ENCODE data around the gene NKIRAS2.
"Not testable (repeated sequence)": the region's sequence is repeated elsewhere in the genome, so short reads cannot be mapped to it uniquely, and the experiment has no call there.

NKIRAS2 gene

DNA sequence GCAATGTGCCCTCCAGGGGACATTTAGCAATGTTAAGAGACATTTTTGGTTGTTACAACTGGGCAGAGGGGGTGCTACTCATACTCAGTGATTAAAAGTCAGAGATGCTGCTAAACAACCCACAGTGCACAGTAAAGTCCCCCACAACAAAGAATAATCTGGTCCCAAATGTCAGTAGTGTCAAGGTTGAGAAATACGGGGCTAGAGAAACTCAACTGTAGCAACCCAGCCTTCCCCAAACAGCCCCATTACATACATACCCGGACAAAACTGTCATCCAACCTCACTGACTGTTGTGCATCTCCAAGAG, 23.1 kb upstream of the NKIRAS2 start:
- Histone ChIP-seq H3K9ac (ENCODE audit: low read depth in 1 of 2, low read length in 2 of 2) (no peak overlapping the region), H3K9me3 (ENCODE audit: control insufficient read depth in 2 of 2, low read length in 2 of 2) (no peaks in the 10 kb centered on the region), H3K4me1 (ENCODE audit: control insufficient read depth in 2 of 2, insufficient read depth in 2 of 2, low read length in 2 of 2) (peaks cover 0 to 17% of the 10 kb centered on the region in 2 donors), H3K27me3 (ENCODE audit: control insufficient read depth in 2 of 2, insufficient read depth in 2 of 2, low read length in 2 of 2) (no peaks in the 10 kb centered on the region), H3K27ac (ENCODE audit: low read depth in 2 of 2, low read length in 2 of 2) (no peak overlapping the region), H3K4me3 (ENCODE audit: low read length in 2 of 2) (no peak overlapping the region), H3K36me3 (ENCODE audit: control insufficient read depth in 2 of 2, insufficient read depth in 2 of 2, low read length in 2 of 2) (peaks cover 56 to 59% of the 10 kb centered on the region in 2 donors)

DNA sequence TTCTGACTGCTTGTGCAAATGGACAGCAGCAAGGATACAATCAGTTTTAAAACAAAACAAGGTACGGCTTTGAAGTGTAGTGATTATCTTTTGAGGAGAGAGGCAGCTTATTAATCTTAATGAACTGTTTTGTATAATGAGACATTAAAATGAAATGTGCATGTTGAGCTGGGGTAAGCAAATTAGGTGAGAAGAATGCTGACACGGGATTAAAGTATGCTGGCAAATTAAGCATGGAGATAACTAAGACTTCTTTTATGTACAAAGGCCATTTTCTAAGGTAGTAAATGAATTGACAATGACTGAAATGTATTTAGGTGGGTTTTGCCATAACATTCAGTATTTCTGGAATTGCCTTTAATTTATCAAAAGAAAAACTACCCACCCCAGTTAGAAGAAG, 21.4 kb upstream of the NKIRAS2 start:
- Histone ChIP-seq H3K4me3 (ENCODE audit: low read length in 2 of 2) (no peak overlapping the region), H3K9ac (ENCODE audit: low read depth in 1 of 2, low read length in 2 of 2) (no peak overlapping the region), H3K27me3 (ENCODE audit: control insufficient read depth in 2 of 2, insufficient read depth in 2 of 2, low read length in 2 of 2) (no peaks in the 10 kb centered on the region), H3K36me3 (ENCODE audit: control insufficient read depth in 2 of 2, insufficient read depth in 2 of 2, low read length in 2 of 2) (peaks cover 48 to 54% of the 10 kb centered on the region in 2 donors), H3K9me3 (ENCODE audit: control insufficient read depth in 2 of 2, low read length in 2 of 2) (no peaks in the 10 kb centered on the region), H3K27ac (ENCODE audit: low read depth in 2 of 2, low read length in 2 of 2) (no peak overlapping the region), H3K4me1 (ENCODE audit: control insufficient read depth in 2 of 2, insufficient read depth in 2 of 2, low read length in 2 of 2) (peaks cover 7 to 27% of the 10 kb centered on the region in 2 donors)

DNA sequence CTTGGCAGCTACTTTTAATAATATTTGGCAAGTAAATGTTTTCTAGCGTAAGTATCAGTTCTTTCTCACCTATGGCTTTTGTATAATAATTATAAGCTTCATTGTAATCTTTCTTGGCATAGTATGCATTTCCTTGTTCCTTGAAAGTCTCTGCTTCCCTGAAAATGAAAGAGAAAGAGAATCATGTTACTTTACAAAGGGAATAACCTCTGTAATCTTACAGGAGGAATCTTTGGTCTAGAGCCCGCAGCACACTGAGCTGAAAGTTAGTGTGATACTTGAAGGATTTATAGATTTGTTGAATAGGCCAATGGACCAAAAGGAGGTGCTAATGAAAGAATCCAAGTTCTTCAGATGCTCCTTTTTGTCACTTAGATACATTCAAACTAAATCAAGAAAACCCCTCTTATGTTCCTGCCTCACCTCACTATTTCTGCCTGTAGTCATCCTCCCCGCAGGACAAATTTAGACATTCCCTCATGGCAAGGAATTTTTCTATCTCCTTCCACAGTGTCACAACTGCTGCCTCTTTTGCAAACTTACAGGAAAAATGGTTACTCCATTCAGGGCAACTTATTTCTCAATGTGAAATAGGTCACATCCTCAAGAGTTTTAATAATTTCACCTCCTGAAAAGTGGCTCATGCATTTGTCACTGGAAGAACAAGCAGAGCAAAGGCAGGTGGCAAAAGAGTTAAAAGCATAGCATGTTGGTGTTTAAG, 19.3 kb upstream of the NKIRAS2 start:
- Histone ChIP-seq H3K27me3 (ENCODE audit: control insufficient read depth in 2 of 2, insufficient read depth in 2 of 2, low read length in 2 of 2) (no peaks in the 10 kb centered on the region), H3K9me3 (ENCODE audit: control insufficient read depth in 2 of 2, low read length in 2 of 2) (no peaks in the 10 kb centered on the region), H3K4me3 (ENCODE audit: low read length in 2 of 2) (no peak overlapping the region), H3K36me3 (ENCODE audit: control insufficient read depth in 2 of 2, insufficient read depth in 2 of 2, low read length in 2 of 2) (peaks cover 33 to 42% of the 10 kb centered on the region in 2 donors), H3K27ac (ENCODE audit: low read depth in 2 of 2, low read length in 2 of 2) (peak overlapping the region; percentile 61 to 79), H3K4me1 (ENCODE audit: control insufficient read depth in 2 of 2, insufficient read depth in 2 of 2, low read length in 2 of 2) (peaks cover 7 to 35% of the 10 kb centered on the region in 2 donors), H3K9ac (ENCODE audit: low read depth in 1 of 2, low read length in 2 of 2) (peak overlapping the region in 1 of 2 donors; percentile 34)

DNA sequence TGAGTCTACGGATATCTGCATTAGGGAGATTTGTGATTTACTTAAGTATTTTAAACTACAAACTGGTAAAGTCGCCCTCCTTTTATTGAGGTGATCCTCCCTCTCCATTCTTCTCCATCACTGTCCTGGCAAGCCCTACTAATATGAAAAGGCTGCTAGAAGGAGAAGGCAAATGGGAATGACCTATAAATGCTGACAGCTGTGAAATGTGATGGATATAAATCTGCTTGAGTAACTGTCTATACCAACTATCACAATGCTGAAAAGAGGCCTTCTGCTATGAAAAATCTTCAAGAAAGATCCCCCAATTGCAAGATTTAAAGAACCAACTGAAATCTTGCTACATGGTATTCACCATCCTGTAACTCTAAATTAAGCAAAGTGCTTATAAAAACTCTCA, 18.2 kb upstream of the NKIRAS2 start:
- H3K9me3 ChIP-seq (ENCODE audit: control insufficient read depth in 2 of 2, low read length in 2 of 2), result no peaks in the 10 kb centered on the region
- H3K27me3 ChIP-seq (ENCODE audit: control insufficient read depth in 2 of 2, insufficient read depth in 2 of 2, low read length in 2 of 2), result no peaks in the 10 kb centered on the region
- peaks cover 7 to 35% of the 10 kb centered on the region in 2 donors for H3K4me1 ChIP-seq (ENCODE audit: control insufficient read depth in 2 of 2, insufficient read depth in 2 of 2, low read length in 2 of 2)
- peaks cover 24 to 30% of the 10 kb centered on the region in 2 donors for H3K36me3 ChIP-seq (ENCODE audit: control insufficient read depth in 2 of 2, insufficient read depth in 2 of 2, low read length in 2 of 2)
- H3K9ac ChIP-seq (ENCODE audit: low read depth in 1 of 2, low read length in 2 of 2), result peak overlapping the region in 1 of 2 donors; percentile 19
- no peak overlapping the region for H3K27ac ChIP-seq (ENCODE audit: low read depth in 2 of 2, low read length in 2 of 2)
- no peak overlapping the region for H3K4me3 ChIP-seq (ENCODE audit: low read length in 2 of 2)

DNA sequence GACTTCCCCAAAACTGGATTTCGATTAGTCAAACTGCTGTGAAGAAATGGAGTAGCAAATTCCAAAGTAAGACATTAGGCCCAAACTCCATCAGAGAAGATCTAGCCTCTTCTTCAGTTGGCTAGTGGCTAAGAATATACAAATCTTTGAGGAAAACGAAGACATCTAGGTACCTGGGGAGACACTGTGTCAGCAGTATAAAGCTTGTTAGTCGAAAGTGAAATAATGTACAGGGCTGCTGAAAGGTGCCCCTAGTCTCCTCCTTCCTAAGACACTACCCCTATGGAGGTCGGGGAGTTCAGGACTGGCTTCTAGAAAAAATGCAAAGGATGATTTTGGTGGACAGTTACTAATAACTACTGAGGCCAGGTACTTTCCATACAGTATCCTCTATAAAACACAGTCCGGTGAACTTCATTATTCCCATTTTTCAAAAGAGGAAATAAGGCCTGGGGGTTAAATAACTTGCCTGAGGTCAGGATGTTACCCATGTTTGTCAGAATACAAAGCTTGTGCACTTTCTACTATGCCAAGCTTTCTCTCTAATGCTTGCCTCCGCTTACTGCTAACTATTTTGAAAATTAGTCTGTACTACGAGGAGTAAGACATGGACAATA, 17.6 kb upstream of the NKIRAS2 start:
- H3K9me3 ChIP-seq (ENCODE audit: control insufficient read depth in 2 of 2, low read length in 2 of 2), result no peaks in the 10 kb centered on the region
- H3K27me3 ChIP-seq (ENCODE audit: control insufficient read depth in 2 of 2, insufficient read depth in 2 of 2, low read length in 2 of 2), result no peaks in the 10 kb centered on the region
- H3K4me3 ChIP-seq (ENCODE audit: low read length in 2 of 2), result no peak overlapping the region
- peaks cover 19 to 26% of the 10 kb centered on the region in 2 donors for H3K36me3 ChIP-seq (ENCODE audit: control insufficient read depth in 2 of 2, insufficient read depth in 2 of 2, low read length in 2 of 2)
- H3K4me1 ChIP-seq (ENCODE audit: control insufficient read depth in 2 of 2, insufficient read depth in 2 of 2, low read length in 2 of 2), result peaks cover 7 to 35% of the 10 kb centered on the region in 2 donors
- H3K27ac ChIP-seq (ENCODE audit: low read depth in 2 of 2, low read length in 2 of 2), result no peak overlapping the region
- H3K9ac ChIP-seq (ENCODE audit: low read depth in 1 of 2, low read length in 2 of 2), result peak overlapping the region in 1 of 2 donors; percentile 19

- Histone ChIP-seq H3K4me1 (ENCODE audit: control insufficient read depth in 2 of 2, insufficient read depth in 2 of 2, low read length in 2 of 2) (peaks cover 7 to 35% of the 10 kb centered on the region in 2 donors), H3K4me3 (ENCODE audit: low read length in 2 of 2) (no peak overlapping the region), H3K27ac (ENCODE audit: low read depth in 2 of 2, low read length in 2 of 2) (no peak overlapping the region), H3K9me3 (ENCODE audit: control insufficient read depth in 2 of 2, low read length in 2 of 2) (no peaks in the 10 kb centered on the region), H3K27me3 (ENCODE audit: control insufficient read depth in 2 of 2, insufficient read depth in 2 of 2, low read length in 2 of 2) (no peaks in the 10 kb centered on the region), H3K36me3 (ENCODE audit: control insufficient read depth in 2 of 2, insufficient read depth in 2 of 2, low read length in 2 of 2) (peaks cover 13 to 22% of the 10 kb centered on the region in 2 donors), H3K9ac (ENCODE audit: low read depth in 1 of 2, low read length in 2 of 2) (no peak overlapping the region)
Measured at GRCh38 chr17:42002792-42003301, 17.0 kb upstream of the NKIRAS2 start.

DNA sequence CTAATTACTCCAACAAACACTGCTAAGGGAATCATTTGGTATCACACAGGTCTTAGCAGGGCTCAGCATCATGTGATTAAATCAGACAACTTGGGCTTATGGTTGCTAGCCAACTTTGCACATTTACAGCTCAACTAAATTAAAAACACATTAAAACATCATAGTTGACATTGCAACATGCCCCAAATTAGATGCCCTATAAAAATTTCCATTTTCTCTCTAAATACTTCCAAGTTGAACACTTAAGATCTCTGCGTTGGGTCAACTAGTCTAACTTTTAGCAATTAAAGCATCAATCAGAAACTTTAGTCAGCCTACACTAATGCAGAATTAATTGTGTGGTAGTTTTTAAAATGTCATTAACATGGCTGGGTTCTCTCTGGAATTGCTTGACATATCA, 14.7 kb upstream of the NKIRAS2 start:
- Histone ChIP-seq H3K4me1 (ENCODE audit: control insufficient read depth in 2 of 2, insufficient read depth in 2 of 2, low read length in 2 of 2) (peaks cover 7 to 33% of the 10 kb centered on the region in 2 donors), H3K9ac (ENCODE audit: low read depth in 1 of 2, low read length in 2 of 2) (no peak overlapping the region), H3K4me3 (ENCODE audit: low read length in 2 of 2) (no peak overlapping the region), H3K27me3 (ENCODE audit: control insufficient read depth in 2 of 2, insufficient read depth in 2 of 2, low read length in 2 of 2) (no peaks in the 10 kb centered on the region), H3K36me3 (ENCODE audit: control insufficient read depth in 2 of 2, insufficient read depth in 2 of 2, low read length in 2 of 2) (peaks cover 5 to 9% of the 10 kb centered on the region in 2 donors), H3K9me3 (ENCODE audit: control insufficient read depth in 2 of 2, low read length in 2 of 2) (no peaks in the 10 kb centered on the region), H3K27ac (ENCODE audit: low read depth in 2 of 2, low read length in 2 of 2) (no peak overlapping the region)

DNA sequence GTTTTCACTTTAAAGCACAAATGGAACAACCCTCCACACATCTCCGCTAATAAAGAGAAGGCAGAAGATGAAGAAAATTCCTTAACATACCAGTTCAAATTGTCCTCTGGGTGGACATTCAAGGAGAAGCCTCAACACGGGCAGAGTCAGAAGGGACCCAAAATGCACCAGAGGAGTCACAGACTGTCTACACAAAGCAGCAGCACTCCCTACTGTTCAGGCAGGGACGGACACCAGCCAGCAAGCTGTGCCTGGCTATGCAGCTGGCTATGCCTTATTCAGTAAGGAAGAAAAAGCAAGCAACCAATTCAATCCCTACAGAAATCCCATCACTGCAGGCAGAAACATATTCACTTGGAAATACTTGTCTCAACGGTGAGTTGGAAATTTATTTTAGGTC, 10.7 kb upstream of the NKIRAS2 start:
- no peak overlapping the region for H3K4me3 ChIP-seq (ENCODE audit: low read length in 2 of 2)
- H3K4me1 ChIP-seq (ENCODE audit: control insufficient read depth in 2 of 2, insufficient read depth in 2 of 2, low read length in 2 of 2), result peaks cover 3 to 6% of the 10 kb centered on the region in 2 donors
- no peaks in the 10 kb centered on the region for H3K27me3 ChIP-seq (ENCODE audit: control insufficient read depth in 2 of 2, insufficient read depth in 2 of 2, low read length in 2 of 2)
- peaks cover 0 to 5% of the 10 kb centered on the region in 2 donors for H3K36me3 ChIP-seq (ENCODE audit: control insufficient read depth in 2 of 2, insufficient read depth in 2 of 2, low read length in 2 of 2)
- no peaks in the 10 kb centered on the region for H3K9me3 ChIP-seq (ENCODE audit: control insufficient read depth in 2 of 2, low read length in 2 of 2)
- no peak overlapping the region for H3K9ac ChIP-seq (ENCODE audit: low read depth in 1 of 2, low read length in 2 of 2)
- no peak overlapping the region for H3K27ac ChIP-seq (ENCODE audit: low read depth in 2 of 2, low read length in 2 of 2)

DNA sequence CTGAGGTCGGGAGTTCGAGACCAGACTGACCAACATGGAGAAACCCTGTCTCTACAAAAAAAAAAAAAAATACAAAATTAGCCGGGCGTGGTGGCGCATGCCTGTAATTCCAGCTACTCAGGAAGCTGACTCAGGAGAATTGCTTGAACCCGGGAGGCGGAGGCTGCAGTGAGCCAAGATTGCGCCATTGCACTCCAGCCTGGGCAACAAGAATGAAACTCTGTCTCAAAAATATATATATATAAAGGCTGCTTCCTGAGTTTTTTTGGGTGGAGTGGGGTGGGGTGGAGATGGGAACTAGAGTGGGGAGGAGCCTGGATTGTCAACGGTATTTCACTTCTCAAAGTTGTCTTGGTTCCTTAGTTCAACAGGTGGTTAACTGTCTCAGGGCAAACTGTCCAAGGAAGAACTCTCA, 9.6 kb upstream of the NKIRAS2 start:
- not testable (repeated sequence) for H3K27me3 ChIP-seq (ENCODE audit: control insufficient read depth in 2 of 2, insufficient read depth in 2 of 2, low read length in 2 of 2); H3K4me3 ChIP-seq (ENCODE audit: low read length in 2 of 2); H3K4me1 ChIP-seq (ENCODE audit: control insufficient read depth in 2 of 2, insufficient read depth in 2 of 2, low read length in 2 of 2); H3K9me3 ChIP-seq (ENCODE audit: control insufficient read depth in 2 of 2, low read length in 2 of 2); H3K9ac ChIP-seq (ENCODE audit: low read depth in 1 of 2, low read length in 2 of 2); H3K36me3 ChIP-seq (ENCODE audit: control insufficient read depth in 2 of 2, insufficient read depth in 2 of 2, low read length in 2 of 2); H3K27ac ChIP-seq (ENCODE audit: low read depth in 2 of 2, low read length in 2 of 2)

GRCh38 chr17:42010898-42011516, 8.9 kb upstream of the NKIRAS2 start:
- peaks cover 0 to 5% of the 10 kb centered on the region in 2 donors for H3K36me3 ChIP-seq (ENCODE audit: control insufficient read depth in 2 of 2, insufficient read depth in 2 of 2, low read length in 2 of 2)
- H3K27me3 ChIP-seq (ENCODE audit: control insufficient read depth in 2 of 2, insufficient read depth in 2 of 2, low read length in 2 of 2), result no peaks in the 10 kb centered on the region
- no peaks in the 10 kb centered on the region for H3K9me3 ChIP-seq (ENCODE audit: control insufficient read depth in 2 of 2, low read length in 2 of 2)
- peaks cover 9 to 10% of the 10 kb centered on the region in 2 donors for H3K4me1 ChIP-seq (ENCODE audit: control insufficient read depth in 2 of 2, insufficient read depth in 2 of 2, low read length in 2 of 2)
- no peak overlapping the region for H3K9ac ChIP-seq (ENCODE audit: low read depth in 1 of 2, low read length in 2 of 2)
- H3K4me3 ChIP-seq (ENCODE audit: low read length in 2 of 2), result no peak overlapping the region
- no peak overlapping the region for H3K27ac ChIP-seq (ENCODE audit: low read depth in 2 of 2, low read length in 2 of 2)
